ENCODE data around the gene MAGEA12. TPM values are rescaled to one million over a fixed set of nuclear protein-coding genes. Genes with fewer than 3 reads are reported as not detected.
A peak's percentile ranks its signal among the peaks of the same experiment; 100 is the strongest.
"Not testable (repeated sequence)": the region's sequence is repeated elsewhere in the genome, so short reads cannot be mapped to it uniquely, and the experiment has no call there.

MAGEA12 gene
- total RNA-seq, 1 donor from 2014 or later = not detected

- intact Hi-C loops (cut with DNase I) = no loop called here
- H3K4me1 ChIP-seq = no peaks in the 10 kb centered on the region
- no peaks in the 10 kb centered on the region for H3K36me3 ChIP-seq
- no peaks in the 10 kb centered on the region for H3K27me3 ChIP-seq
- no peak overlapping the region for H3K4me3 ChIP-seq
- TF ChIP-seq POLR2A (IDR thresholded peaks at IDR 0.05) (no peak), CTCF (IDR thresholded peaks at IDR 0.05) (no peak), POLR2AphosphoS5 (IDR thresholded peaks at IDR 0.05; ENCODE audit: insufficient read depth in 1 of 2, low read depth in 1 of 2) (no peak)
- H3K9me3 ChIP-seq = no peaks in the 10 kb centered on the region
- no peak for DNase-seq (ENCODE audit: extremely low spot score in 2 of 2)
- H3K27ac ChIP-seq = no peak overlapping the region
These were observed 8.1 kb upstream of the MAGEA12 start for GRCh38 chrX:152725409-152725808.

GRCh38 chrX:152734143-152734858 lies 744 bp downstream of the MAGEA12 start:
- H3K4me1 ChIP-seq; H3K4me3 ChIP-seq; H3K9me3 ChIP-seq; H3K27ac ChIP-seq; H3K27me3 ChIP-seq; intact Hi-C loops (cut with DNase I); H3K36me3 ChIP-seq: not testable (repeated sequence)
- peak in 1 of 2 donors; percentile 81 for DNase-seq (ENCODE audit: extremely low spot score in 2 of 2)

- DNase-seq (ENCODE audit: extremely low spot score in 2 of 2) = peak in 1 of 2 donors; percentile 67
These were observed 1.5 kb downstream of the MAGEA12 start for GRCh38 chrX:152735101-152735500.

GRCh38 chrX:152735860-152736511 lies 2.4 kb downstream of the MAGEA12 start:
- Histone ChIP-seq H3K4me3 (no peak overlapping the region), H3K4me1 (no peaks in the 10 kb centered on the region), H3K9me3 (no peaks in the 10 kb centered on the region), H3K36me3 (no peaks in the 10 kb centered on the region), H3K27ac (no peak overlapping the region), H3K27me3 (no peaks in the 10 kb centered on the region)
- no peak for TF ChIP-seq POLR2A (IDR thresholded peaks at IDR 0.05)
- TF ChIP-seq CTCF (IDR thresholded peaks at IDR 0.05) = no peak
- TF ChIP-seq POLR2AphosphoS5 (IDR thresholded peaks at IDR 0.05; ENCODE audit: insufficient read depth in 1 of 2, low read depth in 1 of 2) = no peak
- intact Hi-C loops (cut with DNase I) = no loop called here
- DNase-seq (ENCODE audit: extremely low spot score in 2 of 2) = peak; percentile 72 to 79

More at GRCh38 chrX:152735101-152735500, 1.5 kb downstream of the MAGEA12 start:
- H3K9me3 ChIP-seq = no peaks in the 10 kb centered on the region
- H3K27me3 ChIP-seq = no peaks in the 10 kb centered on the region
- no peak for TF ChIP-seq POLR2A (IDR thresholded peaks at IDR 0.05)
- no peak for TF ChIP-seq POLR2AphosphoS5 (IDR thresholded peaks at IDR 0.05; ENCODE audit: insufficient read depth in 1 of 2, low read depth in 1 of 2)
- no peak for TF ChIP-seq CTCF (IDR thresholded peaks at IDR 0.05)
- H3K4me3 ChIP-seq = no peak overlapping the region
- no peaks in the 10 kb centered on the region for H3K4me1 ChIP-seq
- intact Hi-C loops (cut with DNase I) = no loop called here
- no peak overlapping the region for H3K27ac ChIP-seq
- H3K36me3 ChIP-seq = no peaks in the 10 kb centered on the region

- H3K4me1 ChIP-seq; intact Hi-C loops (cut with DNase I); H3K27me3 ChIP-seq; H3K4me3 ChIP-seq; H3K36me3 ChIP-seq; H3K9me3 ChIP-seq; H3K27ac ChIP-seq: not testable (repeated sequence)
- peak in 1 of 2 donors; percentile 61 for DNase-seq (ENCODE audit: extremely low spot score in 2 of 2)
These were observed 3.0 kb downstream of the MAGEA12 start for GRCh38 chrX:152736528-152736927.

- intact Hi-C loops (cut with DNase I) = no loop called here
- no peaks in the 10 kb centered on the region for H3K9me3 ChIP-seq
- no peaks in the 10 kb centered on the region for H3K36me3 ChIP-seq
- H3K27me3 ChIP-seq = no peaks in the 10 kb centered on the region
- no peak overlapping the region for H3K27ac ChIP-seq
- TF ChIP-seq CTCF (IDR thresholded peaks at IDR 0.05) (no peak), POLR2A (IDR thresholded peaks at IDR 0.05) (no peak), POLR2AphosphoS5 (IDR thresholded peaks at IDR 0.05; ENCODE audit: insufficient read depth in 1 of 2, low read depth in 1 of 2) (no peak)
- DNase-seq (ENCODE audit: extremely low spot score in 2 of 2) = no peak
- no peaks in the 10 kb centered on the region for H3K4me1 ChIP-seq
- H3K4me3 ChIP-seq = no peak overlapping the region
These were observed 5.0 kb downstream of the MAGEA12 start for GRCh38 chrX:152738560-152738959.

GRCh38 chrX:152753686-152754650 lies 20.4 kb downstream of the MAGEA12 start, which contains the start of gene MAGEA2:
TSS of gene MAGEA2 (minus strand) at chrX:152753842. CDS start at chrX:152751363, 2,479 bp downstream.
- H3K4me3 ChIP-seq; H3K27ac ChIP-seq; H3K27me3 ChIP-seq; H3K9me3 ChIP-seq; DNase-seq (ENCODE audit: extremely low spot score in 2 of 2); H3K4me1 ChIP-seq; intact Hi-C loops (cut with DNase I); H3K36me3 ChIP-seq: not testable (repeated sequence)

GRCh38 chrX:152754871-152755270 lies 21.3 kb downstream of the MAGEA12 start:
- H3K4me3 ChIP-seq; intact Hi-C loops (cut with DNase I); H3K4me1 ChIP-seq; DNase-seq (ENCODE audit: extremely low spot score in 2 of 2); H3K27me3 ChIP-seq; H3K27ac ChIP-seq; H3K36me3 ChIP-seq; H3K9me3 ChIP-seq: not testable (repeated sequence)

Data from vagina (tissue), 2 donors.